ENCODE data around the gene CCNDBP1.

- no peak for TF ChIP-seq RFX5 (IDR thresholded peaks at IDR 0.05; ENCODE audit: low read length)
- peak; percentile 73 for TF ChIP-seq CTCF (IDR thresholded peaks at IDR 0.05)
- TF ChIP-seq RAD21 (IDR thresholded peaks at IDR 0.05; ENCODE audit: low read length), result peak; percentile 80
- no peak for TF ChIP-seq TCF12 (IDR thresholded peaks at IDR 0.05)
- TF ChIP-seq MAX (IDR thresholded peaks at IDR 0.05; ENCODE audit: low read depth), result no peak
- peak; percentile 63 for TF ChIP-seq SMC3 (IDR thresholded peaks at IDR 0.05; ENCODE audit: low read depth, low read length)
- no peak for TF ChIP-seq TAF1 (IDR thresholded peaks at IDR 0.05; ENCODE audit: borderline replicate concordance, low read depth, low read length)
- TF ChIP-seq EP300 (IDR thresholded peaks at IDR 0.05; ENCODE audit: borderline replicate concordance in 1 of 2, low read depth in 1 of 2, low read length in 1 of 2), result no peak
- TF ChIP-seq JUND (IDR thresholded peaks at IDR 0.05), result no peak
Measured at GRCh38 chr15:43187544-43188155, 2.4 kb downstream of the CCNDBP1 start.
